ENCODE results near the gene TULP1.
"Not testable (repeated sequence)": the region's sequence is repeated elsewhere in the genome, so short reads cannot be mapped to it uniquely, and the experiment has no call there.

TULP1 gene

GRCh38 chr6:35539223-35539622, 26.5 kb upstream of the TULP1 start:
- in situ Hi-C loops (cut with HindIII; ENCODE audit: low sequenced_read_pairs): no loop called here
- TF ChIP-seq, protein P1, sequence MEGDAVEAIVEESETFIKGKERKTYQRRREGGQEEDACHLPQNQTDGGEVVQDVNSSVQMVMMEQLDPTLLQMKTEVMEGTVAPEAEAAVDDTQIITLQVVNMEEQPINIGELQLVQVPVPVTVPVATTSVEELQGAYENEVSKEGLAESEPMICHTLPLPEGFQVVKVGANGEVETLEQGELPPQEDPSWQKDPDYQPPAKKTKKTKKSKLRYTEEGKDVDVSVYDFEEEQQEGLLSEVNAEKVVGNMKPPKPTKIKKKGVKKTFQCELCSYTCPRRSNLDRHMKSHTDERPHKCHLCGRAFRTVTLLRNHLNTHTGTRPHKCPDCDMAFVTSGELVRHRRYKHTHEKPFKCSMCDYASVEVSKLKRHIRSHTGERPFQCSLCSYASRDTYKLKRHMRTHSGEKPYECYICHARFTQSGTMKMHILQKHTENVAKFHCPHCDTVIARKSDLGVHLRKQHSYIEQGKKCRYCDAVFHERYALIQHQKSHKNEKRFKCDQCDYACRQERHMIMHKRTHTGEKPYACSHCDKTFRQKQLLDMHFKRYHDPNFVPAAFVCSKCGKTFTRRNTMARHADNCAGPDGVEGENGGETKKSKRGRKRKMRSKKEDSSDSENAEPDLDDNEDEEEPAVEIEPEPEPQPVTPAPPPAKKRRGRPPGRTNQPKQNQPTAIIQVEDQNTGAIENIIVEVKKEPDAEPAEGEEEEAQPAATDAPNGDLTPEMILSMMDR (IDR thresholded peaks at IDR 0.05; ENCODE audit: low read depth, low read length): no peak
- no peak overlapping the region for H3K4me3 ChIP-seq (ENCODE audit: low read depth, low read length)
- no peak for DNase-seq (ENCODE audit: low read depth, low spot score)

DNA sequence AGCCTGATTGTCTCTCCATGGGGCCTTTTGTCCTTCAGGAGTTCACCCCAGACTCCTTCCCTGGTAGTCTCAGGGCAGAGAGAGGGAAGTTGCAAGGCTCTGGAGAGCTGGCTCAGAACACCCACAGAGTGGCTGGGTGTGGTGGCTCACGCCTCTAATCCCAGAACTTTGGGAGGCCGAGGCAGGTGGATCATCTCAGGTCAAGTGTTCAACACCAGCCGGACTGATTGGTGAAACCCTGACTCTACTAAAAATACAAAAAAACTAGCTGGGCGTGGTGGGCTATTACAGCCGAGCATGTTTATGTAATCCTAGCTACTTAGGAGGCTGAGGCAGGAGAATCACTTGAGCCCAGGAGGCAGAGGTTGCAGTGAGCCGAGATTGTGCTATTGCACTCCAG, 23.2 kb upstream of the TULP1 start:
- in situ Hi-C loops (cut with HindIII; ENCODE audit: low sequenced_read_pairs); DNase-seq (ENCODE audit: low read depth, low spot score); H3K4me3 ChIP-seq (ENCODE audit: low read depth, low read length): not testable (repeated sequence)

DNA sequence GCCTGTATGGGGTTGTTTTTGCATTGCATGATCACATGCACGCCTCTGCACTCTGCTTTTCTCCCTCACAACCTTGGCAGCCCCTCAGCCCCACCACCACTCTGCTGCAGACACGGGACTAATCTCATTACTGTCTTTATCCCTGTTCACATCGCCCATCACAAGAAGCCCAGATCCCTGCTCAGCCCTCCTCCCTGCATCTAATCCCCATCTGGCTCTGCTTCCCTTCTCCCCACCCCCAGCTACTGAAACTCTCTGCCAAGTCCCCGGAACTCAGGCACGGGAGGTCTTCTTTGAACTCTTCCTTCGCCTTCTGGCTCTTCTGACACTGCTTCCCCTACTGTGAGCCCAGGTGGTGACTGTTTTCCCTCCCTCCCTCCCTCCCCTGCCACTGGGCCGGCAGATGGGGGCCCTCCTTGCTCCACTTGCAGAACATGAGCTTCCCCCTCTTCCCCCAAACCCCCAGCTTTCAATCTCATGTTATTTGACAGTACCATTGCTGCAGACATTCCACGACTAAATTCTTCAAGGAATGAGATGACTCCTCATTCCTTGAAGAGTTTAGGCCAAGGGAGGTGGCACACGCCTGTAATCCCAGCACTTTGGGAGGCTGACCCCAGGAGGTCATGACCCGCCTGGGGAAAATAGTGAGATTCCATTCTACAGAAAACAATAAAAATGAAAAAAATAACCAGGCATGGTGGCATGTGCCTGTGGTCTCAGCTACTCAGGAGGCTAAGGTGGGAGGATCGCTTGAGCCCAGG, 21.9 kb upstream of the TULP1 start:
- DNase-seq (ENCODE audit: low read depth, low spot score): no peak
- TF ChIP-seq, protein P1 (IDR thresholded peaks at IDR 0.05; ENCODE audit: low read depth, low read length): no peak
- no peak overlapping the region for H3K4me3 ChIP-seq (ENCODE audit: low read depth, low read length)
- in situ Hi-C loops (cut with HindIII; ENCODE audit: low sequenced_read_pairs): no loop called here

- DNase-seq (ENCODE audit: low read depth, low spot score): no peak
- in situ Hi-C loops (cut with HindIII; ENCODE audit: low sequenced_read_pairs): no loop called here
- TF ChIP-seq, protein P1 (IDR thresholded peaks at IDR 0.05; ENCODE audit: low read depth, low read length): no peak
- H3K4me3 ChIP-seq (ENCODE audit: low read depth, low read length): no peak overlapping the region
Measured at GRCh38 chr6:35533981-35534380, 21.3 kb upstream of the TULP1 start.

DNA sequence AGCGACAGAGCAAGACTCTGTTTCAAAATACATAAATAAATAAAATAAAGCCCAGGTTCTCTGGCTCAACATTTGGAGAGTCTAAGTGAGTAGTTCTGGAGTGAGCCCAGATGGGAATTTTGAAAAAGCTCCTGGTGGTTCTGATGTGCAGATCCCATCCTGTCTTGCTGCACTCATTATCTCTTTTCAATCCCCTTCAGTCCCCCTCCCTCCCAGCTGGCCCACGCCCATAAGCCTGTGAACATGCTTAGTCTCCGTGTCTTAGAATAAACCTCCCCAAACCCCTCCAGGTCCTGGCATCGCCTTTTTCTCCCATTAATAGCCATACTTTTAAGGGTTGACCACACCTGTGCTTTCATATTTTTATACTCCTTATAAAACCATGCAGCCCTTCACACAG, 19.4 kb upstream of the TULP1 start:
- no peak for DNase-seq (ENCODE audit: low read depth, low spot score)
- H3K4me3 ChIP-seq (ENCODE audit: low read depth, low read length): no peak overlapping the region
- in situ Hi-C loops (cut with HindIII; ENCODE audit: low sequenced_read_pairs): no loop called here
- TF ChIP-seq, protein P1 (IDR thresholded peaks at IDR 0.05; ENCODE audit: low read depth, low read length): no peak

DNA sequence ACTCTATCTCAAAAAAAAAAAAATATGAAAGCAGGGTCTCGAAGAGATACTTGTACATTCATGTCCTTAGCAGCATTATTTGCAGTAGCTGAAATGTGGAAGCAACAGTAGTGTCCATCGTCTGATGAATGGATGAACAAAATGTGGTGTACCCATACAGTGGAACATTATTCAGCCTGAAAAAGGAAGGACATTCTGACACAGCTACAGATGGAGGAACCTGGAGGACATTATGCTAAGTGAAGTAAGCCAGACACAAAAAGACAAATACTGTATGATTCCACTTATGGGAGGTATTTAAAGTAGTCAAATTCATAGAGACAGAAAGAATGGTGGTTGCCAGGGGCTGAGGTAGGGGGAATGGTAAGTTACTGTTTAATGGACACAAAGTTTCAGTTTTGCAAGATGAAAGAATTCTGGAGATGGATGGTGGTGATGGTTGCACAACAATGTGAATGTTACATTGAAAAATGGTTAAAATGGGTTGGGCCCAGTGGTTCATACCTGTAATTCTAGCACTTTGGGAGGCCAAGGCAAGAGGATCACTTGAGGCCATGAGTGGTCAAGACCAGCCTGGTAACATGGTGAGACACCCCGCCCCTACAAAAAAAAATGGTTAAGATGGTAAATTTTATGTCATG, 11.8 kb upstream of the TULP1 start:
- TF ChIP-seq, protein P1 (IDR thresholded peaks at IDR 0.05; ENCODE audit: low read depth, low read length): no peak
- H3K4me3 ChIP-seq (ENCODE audit: low read depth, low read length): no peak overlapping the region
- DNase-seq (ENCODE audit: low read depth, low spot score): no peak
- in situ Hi-C loops (cut with HindIII; ENCODE audit: low sequenced_read_pairs): no loop called here

Measured in astrocyte of the spinal cord (primary cell).